Pancreas (tissue), 10 donors: ENCODE results near the gene TMEM200C. TPM values are rescaled to one million over a fixed set of nuclear protein-coding genes. Genes with fewer than 3 reads are reported as not detected.
A peak's percentile ranks its signal among the peaks of the same experiment; 100 is the strongest.

ENCODE experiments used
- ATAC-seq, 4 donors: fragments of 200-7000 bp; cut with Tn5 transposase; one replicate each; pipeline versions ENCODE4 v1.8.0 to v1.9.1; 2020; ENCODE audit warnings: mild to moderate bottlenecking in 4 of 4, moderate library complexity in 4 of 4
- DNase-seq, 6 donors: peaks; one replicate each; pipeline ENCODE4 v3.0.0-alpha.2; 2020
- FAIRE-seq: peaks from 2 replicates; lab custom pipeline; 2012; peaks lifted over from hg19 to GRCh38; lab: Jason Lieb, UNC
- H3K27ac ChIP-seq, 4 donors: fragments of 200-600 bp; sonication (generic); 1 replicate in 3 of 4; 2 replicates in 1 of 4; pipeline versions ENCODE4 v1.5.0 to v1.8.0; 2020
- H3K27me3 ChIP-seq, 4 donors: fragments of 200-600 bp; one replicate each; pipeline ENCODE4 v1.8.0; 2021
- H3K36me3 ChIP-seq, 3 donors: fragments of 200-600 bp; sonication (generic) in 1 of 3; one replicate each; pipeline versions ENCODE4 v1.5.0 to v1.8.0; 2020 to 2021
- H3K4me1 ChIP-seq, 3 donors: fragments of 200-600 bp; one replicate each; pipeline ENCODE4 v1.8.0; 2021
- H3K4me3 ChIP-seq, 4 donors: fragments of 200-600 bp; sonication (generic) in 2 of 4; one replicate each; pipeline versions ENCODE4 v1.5.0 to v1.8.0; 2020 to 2021
- H3K9me3 ChIP-seq, 4 donors: fragments of 200-600 bp; one replicate each; pipeline ENCODE4 v1.8.0; 2021
- WGBS, 2 donors: extraction: QIAGEN DNeasy Blood & Tissue Kit; methylation state at CpG; one replicate each; pipeline ENCODE4 v1.1.7; 2013; 5-methylcytosine and 5-hydroxymethylcytosine counted together
- intact Hi-C, 3 donors: fragments of 100-400 bp; cut with DNase I; formaldehyde crosslinking; loops; one replicate each; pipeline versions ENCODE4 v1.11.1 to v1.14.2; 2022
- polyA plus RNA-seq, 2 donors: library from polyadenylated mRNA; stranded (reverse); fragments of 200-250 nt; gene quantifications; one replicate each; pipeline ENCODE4 v1.2.3, GENCODE V29; 2013
- total RNA-seq, 6 donors: library from RNA; stranded (reverse); fragmentation: NEBNext Ultra II Directional in 4 of 6; extraction: Animal tissue kit (Norgen Biotek cat#: 25700) in 4 of 6; gene quantifications; one replicate each; pipeline versions ENCODE4 v1.2.1 to v1.2.4, GENCODE V29; 2021 to 2023
- TF ChIP-seq, protein P1 (sequence below), 4 donors: fragments of 200-600 bp; sonication (generic) in 3 of 4; IDR thresholded peaks; one replicate each; pipeline versions ENCODE4 v1.5.0 to v1.8.0; 2021; ENCODE audit warnings: antibody characterized with exemption in 4 of 4
- donor health status: healthy with polysubstance abuse.
- donor health status: DM: no; HTN: no; CAD: no; lungs with moderate emphysema.
- donor health status: DM: no; HTN: no; CAD: no.
- donor health status: control.
- donor health status: control.
- donor health status: Bipolar disorder and iron deficiency.
- donor health status: DM: yes; HTN: yes; CAD: no.
- donor health status: DM: no; HTN: no; CAD: no.
- donor health status: DM: no; HTN: no; CAD: no.
- donor health status: DM: yes; HTN: yes; CAD: no.

TMEM200C gene
- total and polyA plus RNA-seq, 8 donors, result under 0.01 to 0.37 (median 0.03) TPM; not detected in 2

DNA sequence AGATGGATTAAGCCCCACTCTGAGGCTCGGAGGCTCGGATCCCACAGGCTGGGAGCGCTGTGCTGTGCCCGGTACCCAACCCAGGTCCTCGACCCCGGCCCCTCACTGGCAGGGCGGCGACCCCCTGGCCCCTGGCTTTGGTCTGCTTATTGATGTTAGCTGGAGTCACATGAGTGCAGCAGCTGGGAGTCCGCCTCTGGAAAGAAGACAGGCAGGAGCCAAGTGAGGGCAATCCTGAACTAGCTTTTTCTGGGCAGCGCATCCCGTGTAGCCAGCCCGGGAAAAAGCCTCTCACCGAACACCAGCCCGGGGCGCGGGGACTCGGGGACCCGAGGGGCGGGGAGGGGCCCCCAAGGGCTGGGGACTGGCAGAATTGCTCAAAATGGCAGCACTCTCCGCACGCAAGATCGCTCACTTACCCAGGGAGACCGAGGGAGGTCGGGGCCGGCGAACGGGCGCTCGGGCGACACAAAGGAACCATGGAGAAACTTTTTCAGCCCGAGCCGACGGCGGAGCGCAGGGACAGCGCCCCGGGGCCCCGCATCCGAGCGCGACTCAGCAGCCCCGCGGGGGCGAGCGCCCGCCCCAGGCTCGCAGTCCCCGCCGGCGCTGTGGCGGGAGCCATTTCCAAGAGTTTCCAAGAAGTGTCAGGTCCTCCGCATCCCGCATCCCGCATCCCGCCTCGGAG lies 567 bp downstream of the TMEM200C start:
- peak in 3 of 6 donors; percentile 14 to 68 (median 63) for DNase-seq
- 2% methylated on average over 50 to 56 of the region's 56 CpGs for WGBS, 2 donors
- Histone ChIP-seq H3K27ac (no peak overlapping the region), H3K4me1 (no peaks in the 10 kb centered on the region), H3K4me3 (peak overlapping the region; percentile 12 to 53 (median 29)), H3K9me3 (no peaks in the 10 kb centered on the region), H3K27me3 (peaks cover 0 to 14% (median 6%) of the 10 kb centered on the region in 4 donors), H3K36me3 (no peaks in the 10 kb centered on the region)
- FAIRE-seq, result no peak
- intact Hi-C loops, result no loop called here
- ATAC-seq, result no peak
- TF ChIP-seq, protein P1, sequence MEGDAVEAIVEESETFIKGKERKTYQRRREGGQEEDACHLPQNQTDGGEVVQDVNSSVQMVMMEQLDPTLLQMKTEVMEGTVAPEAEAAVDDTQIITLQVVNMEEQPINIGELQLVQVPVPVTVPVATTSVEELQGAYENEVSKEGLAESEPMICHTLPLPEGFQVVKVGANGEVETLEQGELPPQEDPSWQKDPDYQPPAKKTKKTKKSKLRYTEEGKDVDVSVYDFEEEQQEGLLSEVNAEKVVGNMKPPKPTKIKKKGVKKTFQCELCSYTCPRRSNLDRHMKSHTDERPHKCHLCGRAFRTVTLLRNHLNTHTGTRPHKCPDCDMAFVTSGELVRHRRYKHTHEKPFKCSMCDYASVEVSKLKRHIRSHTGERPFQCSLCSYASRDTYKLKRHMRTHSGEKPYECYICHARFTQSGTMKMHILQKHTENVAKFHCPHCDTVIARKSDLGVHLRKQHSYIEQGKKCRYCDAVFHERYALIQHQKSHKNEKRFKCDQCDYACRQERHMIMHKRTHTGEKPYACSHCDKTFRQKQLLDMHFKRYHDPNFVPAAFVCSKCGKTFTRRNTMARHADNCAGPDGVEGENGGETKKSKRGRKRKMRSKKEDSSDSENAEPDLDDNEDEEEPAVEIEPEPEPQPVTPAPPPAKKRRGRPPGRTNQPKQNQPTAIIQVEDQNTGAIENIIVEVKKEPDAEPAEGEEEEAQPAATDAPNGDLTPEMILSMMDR (IDR thresholded peaks at IDR 0.05), result no peak

DNA sequence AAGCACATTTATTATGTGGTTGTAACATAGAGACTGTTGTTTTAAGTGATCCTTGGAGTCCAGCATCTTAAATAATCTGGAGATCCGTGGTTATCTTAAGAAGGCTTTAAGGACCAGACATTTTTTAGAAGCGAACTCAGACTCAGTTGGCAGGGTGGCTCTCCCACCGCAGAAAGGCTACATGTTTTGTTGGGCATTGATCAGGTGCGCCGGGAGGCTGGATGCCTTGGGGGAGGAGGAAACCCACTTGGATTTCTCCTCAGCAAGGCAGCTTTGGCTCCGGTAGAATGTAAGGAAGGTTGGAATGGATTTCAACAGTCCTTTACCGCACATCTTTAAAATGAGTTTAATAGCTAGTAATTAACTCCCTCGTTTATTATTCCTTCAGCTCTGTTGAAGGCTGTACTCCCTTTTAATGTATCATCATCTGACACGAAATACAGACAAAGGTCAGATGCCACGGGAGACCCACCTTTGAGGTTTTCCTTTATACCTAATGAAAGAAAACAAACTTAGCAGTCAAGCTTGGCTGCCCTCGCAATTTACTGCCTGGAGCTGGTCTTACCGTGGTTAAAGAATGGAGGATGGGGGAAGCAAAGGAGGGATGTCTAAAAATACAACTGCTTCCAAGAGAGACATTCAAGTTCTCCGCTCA lies 1.2 kb downstream of the TMEM200C start:
- ATAC-seq, result no peak
- no peak for FAIRE-seq
- WGBS, 2 donors, result 25 to 29% methylated on average over 13 of the region's 13 CpGs
- no peak overlapping the region for H3K4me3 ChIP-seq
- no peak overlapping the region for H3K27ac ChIP-seq
- H3K36me3 ChIP-seq, result no peaks in the 10 kb centered on the region
- intact Hi-C loops, result no loop called here
- TF ChIP-seq, protein P1 (IDR thresholded peaks at IDR 0.05), result no peak
- DNase-seq, result no peak
- no peaks in the 10 kb centered on the region for H3K9me3 ChIP-seq
- no peaks in the 10 kb centered on the region for H3K4me1 ChIP-seq
- peaks cover 0 to 14% (median 6%) of the 10 kb centered on the region in 4 donors for H3K27me3 ChIP-seq

DNA sequence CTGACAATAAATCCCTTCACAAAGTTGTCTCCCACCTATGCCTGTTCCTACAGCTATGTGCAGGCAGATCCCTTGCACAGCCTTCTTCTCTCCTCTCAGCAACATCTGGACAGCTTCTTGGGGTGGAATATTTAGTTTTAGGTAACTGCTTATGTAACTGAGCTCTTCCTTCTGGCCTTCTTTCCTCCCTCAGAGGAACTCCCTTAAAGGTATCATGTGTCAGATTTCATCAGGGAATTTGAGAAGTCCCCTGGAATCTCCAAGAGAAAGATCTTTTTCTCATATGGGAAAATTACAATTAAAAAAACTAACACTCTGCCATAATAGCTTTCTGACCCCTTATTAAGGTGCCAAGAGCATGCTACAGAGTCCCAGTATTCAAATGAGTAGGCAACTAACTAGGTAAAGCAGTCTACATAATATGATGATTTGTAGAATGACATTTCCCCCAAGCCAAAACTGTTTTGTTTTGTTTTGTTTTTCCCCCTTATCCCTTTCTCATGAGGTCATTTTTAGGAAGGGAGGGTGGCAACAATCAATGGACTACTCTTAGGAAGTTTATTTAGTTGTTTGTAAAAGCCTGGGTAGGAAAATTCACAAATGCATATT lies 2.4 kb downstream of the TMEM200C start:
- H3K9me3 ChIP-seq, result no peaks in the 10 kb centered on the region
- H3K4me1 ChIP-seq, result no peaks in the 10 kb centered on the region
- no peak for ATAC-seq
- H3K27ac ChIP-seq, result no peak overlapping the region
- no peak for FAIRE-seq
- H3K4me3 ChIP-seq, result no peak overlapping the region
- TF ChIP-seq, protein P1 (IDR thresholded peaks at IDR 0.05), result no peak
- intact Hi-C loops, result no loop called here
- no peak for DNase-seq
- H3K36me3 ChIP-seq, result no peaks in the 10 kb centered on the region
- peaks cover 0 to 14% (median 4%) of the 10 kb centered on the region in 4 donors for H3K27me3 ChIP-seq

DNA sequence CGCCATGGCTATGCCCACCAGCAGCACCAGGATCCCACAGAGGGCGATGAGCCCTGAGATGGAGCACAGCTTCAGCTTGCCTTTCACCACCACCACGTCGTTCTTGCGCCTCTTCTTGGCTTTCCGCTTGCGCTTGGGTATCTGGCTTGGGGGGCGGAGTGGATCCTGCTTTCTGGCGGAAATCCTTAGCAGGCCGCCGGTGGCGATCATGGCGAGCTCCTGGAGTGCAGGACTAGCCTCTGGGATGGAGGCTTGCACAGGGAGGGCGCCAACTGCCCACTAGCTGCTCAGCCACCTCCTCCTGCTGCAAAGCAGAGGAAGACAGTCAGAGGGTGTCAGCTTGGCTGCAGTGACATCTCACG lies 3.5 kb downstream of the TMEM200C start:
- ATAC-seq (no peak), DNase-seq (peak in 2 of 6 donors; percentile 51 to 59), FAIRE-seq (no peak)
- no peaks in the 10 kb centered on the region for H3K4me1 ChIP-seq
- TF ChIP-seq, protein P1 (IDR thresholded peaks at IDR 0.05), result no peak
- intact Hi-C loops, result no loop called here
- H3K36me3 ChIP-seq, result no peaks in the 10 kb centered on the region
- H3K27me3 ChIP-seq, result peaks cover 0 to 14% (median 3%) of the 10 kb centered on the region in 4 donors
- H3K4me3 ChIP-seq, result no peak overlapping the region
- no peak overlapping the region for H3K27ac ChIP-seq
- 61 to 66% methylated on average over 15 of the region's 15 CpGs for WGBS, 2 donors
- no peaks in the 10 kb centered on the region for H3K9me3 ChIP-seq
